Nephron (organoid): ENCODE measurements around the gene PKMYT1.
"Not testable (repeated sequence)": the region's sequence is repeated elsewhere in the genome, so short reads cannot be mapped to it uniquely, and the experiment has no call there.

Source experiments
- H3K27ac Mint-ChIP-seq, 3 experiments: 2 replicates each; pipeline ENCODE4 v1.8.0; 2020; ENCODE audit warnings: mixed read lengths in 3 of 3, mild to moderate bottlenecking in 2 of 3, moderate library complexity in 1 of 3
- H3K27me3 Mint-ChIP-seq: 2 replicates; pipeline ENCODE4 v1.8.0; 2021; ENCODE audit warnings: low read depth, mild to moderate bottlenecking, moderate library complexity, mixed read lengths
- H3K36me3 Mint-ChIP-seq: 2 replicates; pipeline ENCODE4 v1.8.0; 2020; ENCODE audit warnings: low read depth, mixed read lengths
- H3K4me1 Mint-ChIP-seq: 2 replicates; pipeline ENCODE4 v1.8.0; 2020; ENCODE audit warnings: mixed read lengths
- H3K4me3 Mint-ChIP-seq, 3 experiments: 2 replicates each; pipeline ENCODE4 v1.8.0; 2020; ENCODE audit warnings: mild to moderate bottlenecking in 3 of 3, mixed read lengths in 3 of 3, moderate library complexity in 2 of 3
- H3K9me3 Mint-ChIP-seq: 2 replicates; pipeline ENCODE4 v1.8.0; 2020; ENCODE audit warnings: mixed read lengths
- TF ChIP-seq, protein P1 (sequence below), 3 experiments: fragments of 200-600 bp; sonication (generic); IDR thresholded peaks; one replicate each; pipeline ENCODE4 v1.5.0; 2021; ENCODE audit warnings: antibody characterized with exemption in 3 of 3; ENCODE audit not compliant: unreplicated experiment in 3 of 3

Gene PKMYT1

DNA sequence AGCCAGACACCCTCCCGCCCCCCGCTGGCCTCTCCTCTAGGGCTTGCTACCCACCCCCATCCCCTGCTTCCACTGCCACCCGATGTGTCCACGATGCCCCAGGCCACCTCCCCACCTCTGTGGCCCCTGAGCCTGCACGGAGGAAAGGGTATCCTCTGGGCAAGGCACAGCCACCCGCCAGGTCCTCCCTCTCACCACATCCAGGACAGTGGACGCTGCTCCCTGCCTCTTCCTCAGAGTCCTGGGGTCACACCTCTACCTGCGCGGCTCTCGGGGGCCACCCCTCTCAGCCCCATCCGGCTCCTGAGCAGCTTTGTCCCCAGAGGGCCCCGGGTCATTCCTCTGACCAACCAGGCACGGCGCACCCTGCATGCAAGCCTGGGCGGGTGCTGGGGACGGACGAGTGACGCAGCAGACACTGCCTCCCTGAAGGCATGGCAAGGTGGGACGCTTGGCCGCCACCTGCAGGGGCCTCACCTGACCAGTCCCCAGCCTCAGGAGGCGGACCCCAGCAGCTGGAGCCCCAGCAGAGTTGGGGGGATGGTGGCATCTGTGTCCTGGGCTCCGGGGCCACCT, 43.7 kb downstream of the PKMYT1 start:
- Mint-ChIP-seq H3K36me3 (peaks cover 29% of the 10 kb centered on the region), H3K4me1 (no peaks in the 10 kb centered on the region), H3K27ac (no peak overlapping the region), H3K27me3 (no peaks in the 10 kb centered on the region), H3K4me3 (no peak overlapping the region), H3K9me3 (no peaks in the 10 kb centered on the region)
- TF ChIP-seq, protein P1, sequence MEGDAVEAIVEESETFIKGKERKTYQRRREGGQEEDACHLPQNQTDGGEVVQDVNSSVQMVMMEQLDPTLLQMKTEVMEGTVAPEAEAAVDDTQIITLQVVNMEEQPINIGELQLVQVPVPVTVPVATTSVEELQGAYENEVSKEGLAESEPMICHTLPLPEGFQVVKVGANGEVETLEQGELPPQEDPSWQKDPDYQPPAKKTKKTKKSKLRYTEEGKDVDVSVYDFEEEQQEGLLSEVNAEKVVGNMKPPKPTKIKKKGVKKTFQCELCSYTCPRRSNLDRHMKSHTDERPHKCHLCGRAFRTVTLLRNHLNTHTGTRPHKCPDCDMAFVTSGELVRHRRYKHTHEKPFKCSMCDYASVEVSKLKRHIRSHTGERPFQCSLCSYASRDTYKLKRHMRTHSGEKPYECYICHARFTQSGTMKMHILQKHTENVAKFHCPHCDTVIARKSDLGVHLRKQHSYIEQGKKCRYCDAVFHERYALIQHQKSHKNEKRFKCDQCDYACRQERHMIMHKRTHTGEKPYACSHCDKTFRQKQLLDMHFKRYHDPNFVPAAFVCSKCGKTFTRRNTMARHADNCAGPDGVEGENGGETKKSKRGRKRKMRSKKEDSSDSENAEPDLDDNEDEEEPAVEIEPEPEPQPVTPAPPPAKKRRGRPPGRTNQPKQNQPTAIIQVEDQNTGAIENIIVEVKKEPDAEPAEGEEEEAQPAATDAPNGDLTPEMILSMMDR (IDR thresholded peaks at IDR 0.05; ENCODE audit: unreplicated experiment in 3 of 3) = no peak

DNA sequence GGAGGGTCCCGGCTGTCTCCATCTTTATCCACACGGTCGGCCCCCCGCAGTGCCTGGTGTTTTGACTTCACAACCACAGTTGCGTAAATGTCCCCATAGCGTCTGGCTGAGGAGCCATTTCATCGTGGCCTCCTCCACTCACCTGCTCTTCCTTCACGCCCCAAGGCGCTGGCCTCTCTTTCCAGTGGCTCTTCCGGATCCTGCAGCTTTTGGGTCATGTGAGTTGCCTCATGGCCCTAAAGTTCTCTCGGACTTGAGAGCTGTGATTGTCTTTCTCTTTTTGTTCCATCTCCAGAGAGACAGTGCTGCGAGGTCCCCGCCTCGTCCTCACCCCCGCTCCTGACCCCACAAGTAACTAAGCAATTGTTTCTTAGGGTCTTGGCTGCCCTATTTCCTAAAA, 45.8 kb downstream of the PKMYT1 start:
- Mint-ChIP-seq H3K27ac (no peak overlapping the region), H3K36me3 (peaks cover 14% of the 10 kb centered on the region), H3K4me1 (no peaks in the 10 kb centered on the region), H3K9me3 (no peaks in the 10 kb centered on the region), H3K27me3 (no peaks in the 10 kb centered on the region), H3K4me3 (no peak overlapping the region)
- TF ChIP-seq, protein P1 (IDR thresholded peaks at IDR 0.05; ENCODE audit: unreplicated experiment in 3 of 3) = no peak

- TF ChIP-seq, protein P1 (IDR thresholded peaks at IDR 0.05; ENCODE audit: unreplicated experiment in 3 of 3) = no peak
- H3K9me3 Mint-ChIP-seq = no peaks in the 10 kb centered on the region
- peaks cover 11% of the 10 kb centered on the region for H3K36me3 Mint-ChIP-seq
- H3K27me3 Mint-ChIP-seq = no peaks in the 10 kb centered on the region
- H3K4me3 Mint-ChIP-seq = no peak overlapping the region
- H3K4me1 Mint-ChIP-seq = no peaks in the 10 kb centered on the region
- H3K27ac Mint-ChIP-seq = no peak overlapping the region
These were observed 46.5 kb downstream of the PKMYT1 start for GRCh38 chr16:2933701-2934100.

- peaks cover 11% of the 10 kb centered on the region for H3K36me3 Mint-ChIP-seq
- H3K27ac Mint-ChIP-seq = no peak overlapping the region
- H3K4me3 Mint-ChIP-seq = no peak overlapping the region
- no peaks in the 10 kb centered on the region for H3K27me3 Mint-ChIP-seq
- H3K9me3 Mint-ChIP-seq = no peaks in the 10 kb centered on the region
- TF ChIP-seq, protein P1 (IDR thresholded peaks at IDR 0.05; ENCODE audit: unreplicated experiment in 3 of 3) = no peak
- H3K4me1 Mint-ChIP-seq = no peaks in the 10 kb centered on the region
These were observed 47.1 kb downstream of the PKMYT1 start for GRCh38 chr16:2933136-2933535.

DNA sequence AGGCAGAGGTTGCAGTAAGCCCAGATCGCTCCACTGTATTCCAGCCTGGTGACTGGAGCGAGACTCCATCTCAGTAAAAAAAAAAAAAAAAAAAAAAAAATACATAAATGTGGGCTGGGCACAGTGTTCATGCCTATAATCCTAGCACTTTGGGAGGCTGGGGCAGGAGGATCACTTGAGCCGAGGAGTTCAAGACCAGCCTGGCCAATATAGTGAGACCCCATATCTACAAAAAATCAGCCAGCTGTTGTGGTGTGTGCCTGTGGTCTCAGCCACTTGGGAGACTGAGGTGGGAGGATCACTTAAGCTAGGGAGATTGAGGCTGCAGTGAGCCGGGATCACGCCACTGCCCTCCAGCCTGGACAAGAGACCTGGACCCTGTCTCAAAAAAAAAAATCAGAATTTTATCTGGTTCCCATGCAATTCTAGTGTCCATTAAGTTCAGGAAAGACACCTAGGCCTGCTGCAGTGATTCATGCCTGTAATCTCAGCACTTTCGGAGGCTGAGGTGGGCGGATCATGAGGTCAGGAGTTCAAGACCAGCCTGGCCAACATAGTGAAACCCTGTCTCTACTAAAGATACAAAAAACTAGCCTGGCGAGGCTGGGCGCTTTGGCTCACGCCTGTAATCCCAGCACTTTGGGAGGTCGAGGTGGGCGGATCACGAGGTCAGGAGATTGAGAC, 48.9 kb downstream of the PKMYT1 start:
- H3K4me3 Mint-ChIP-seq = not testable (repeated sequence)

DNA sequence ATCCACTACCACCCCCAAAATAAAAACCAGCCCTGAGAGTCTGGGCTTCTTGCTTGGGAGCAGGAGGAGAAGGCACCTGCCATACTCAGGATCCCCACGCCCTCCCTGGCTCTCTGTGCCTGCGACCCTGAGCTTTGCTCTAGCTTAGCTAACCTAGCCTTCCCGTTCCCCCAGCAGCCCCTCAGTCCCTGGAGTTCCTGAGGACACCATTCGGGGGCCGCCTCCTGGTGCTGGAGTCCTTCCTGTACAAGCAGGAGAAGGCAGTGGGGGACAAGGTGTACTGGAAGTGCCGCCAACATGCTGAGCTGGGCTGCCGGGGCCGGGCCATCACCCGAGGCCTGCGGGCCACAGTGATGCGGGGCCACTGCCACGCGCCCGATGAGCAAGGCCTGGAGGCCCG, 50.0 kb downstream of the PKMYT1 start:
- H3K4me3 Mint-ChIP-seq = no peak overlapping the region
- TF ChIP-seq, protein P1 (IDR thresholded peaks at IDR 0.05; ENCODE audit: unreplicated experiment in 3 of 3) = no peak
- H3K27me3 Mint-ChIP-seq = no peaks in the 10 kb centered on the region
- H3K27ac Mint-ChIP-seq = no peak overlapping the region
- H3K4me1 Mint-ChIP-seq = peaks cover 11% of the 10 kb centered on the region
- H3K36me3 Mint-ChIP-seq = peaks cover 5% of the 10 kb centered on the region
- no peaks in the 10 kb centered on the region for H3K9me3 Mint-ChIP-seq

More for the DNA sequence above, 48.9 kb downstream of the PKMYT1 start:
- not testable (repeated sequence) for H3K9me3 Mint-ChIP-seq, H3K27me3 Mint-ChIP-seq, H3K4me1 Mint-ChIP-seq, H3K27ac Mint-ChIP-seq
- H3K36me3 Mint-ChIP-seq = peaks cover 11% of the 10 kb centered on the region
